HG03095 (cell line): ENCODE results near the gene GLT8D2.
A peak's percentile ranks its signal among the peaks of the same experiment; 100 is the strongest.

ENCODE experiments used
- ATAC-seq: cut with Tn5 transposase; IDR thresholded peaks from one replicate; pipeline ENCODE4 v1.9.1; 2021; ENCODE audit warnings: moderate library complexity; ENCODE audit not compliant: unreplicated experiment

Gene GLT8D2

GRCh38 chr12:104049903-104050356 is at the start of gene GLT8D2:
Gene GLT8D2, minus strand, starts transcription at chr12:104050187. Its CDS starts 30,539 bp downstream, at chr12:104019648.
- ATAC-seq = no peak

GRCh38 chr12:104097954-104098353 is 48.0 kb upstream of the GLT8D2 start:
- ATAC-seq = no peak

GRCh38 chr12:104095289-104095688 is 45.3 kb upstream of the GLT8D2 start:
- ATAC-seq = no peak

GRCh38 chr12:104094284-104094683 is 44.3 kb upstream of the GLT8D2 start:
- ATAC-seq = no peak

GRCh38 chr12:104091136-104091535 is 41.1 kb upstream of the GLT8D2 start:
- ATAC-seq = no peak

- no peak for ATAC-seq
Observed at GRCh38 chr12:104090685-104091084, 40.7 kb upstream of the GLT8D2 start.

- ATAC-seq = peak; percentile 75
Observed at GRCh38 chr12:104083769-104084475, 33.9 kb upstream of the GLT8D2 start.

GRCh38 chr12:104080764-104081163 is 30.8 kb upstream of the GLT8D2 start:
- no peak for ATAC-seq

GRCh38 chr12:104079024-104079423 is 29.0 kb upstream of the GLT8D2 start:
- no peak for ATAC-seq

- ATAC-seq = no peak
Observed at GRCh38 chr12:104073699-104074098, 23.7 kb upstream of the GLT8D2 start.

GRCh38 chr12:104072099-104072498 is 22.1 kb upstream of the GLT8D2 start:
- ATAC-seq = no peak

GRCh38 chr12:104064842-104065427 is 14.9 kb upstream of the GLT8D2 start:
- ATAC-seq = no peak

- ATAC-seq = peak; percentile 91
Observed at GRCh38 chr12:104064031-104064841, 14.2 kb upstream of the GLT8D2 start, which contains the start of gene HCFC2. Gene HCFC2, plus strand, starts transcription at chr12:104064531. Its CDS starts 30 bp downstream, at chr12:104064561.

- peak; percentile 27 for ATAC-seq
Observed at GRCh38 chr12:104063712-104064030, 13.7 kb upstream of the GLT8D2 start.

GRCh38 chr12:104060791-104061190 is 10.8 kb upstream of the GLT8D2 start:
- no peak for ATAC-seq

GRCh38 chr12:104059963-104060362 is 10.0 kb upstream of the GLT8D2 start:
- ATAC-seq = no peak

- no peak for ATAC-seq
Observed at GRCh38 chr12:104058802-104059201, 8.8 kb upstream of the GLT8D2 start.

- ATAC-seq = no peak
Observed at GRCh38 chr12:104057771-104058197, 7.8 kb upstream of the GLT8D2 start.

GRCh38 chr12:104056419-104056972 is 6.5 kb upstream of the GLT8D2 start:
- no peak for ATAC-seq

GRCh38 chr12:104055686-104056388 is 5.8 kb upstream of the GLT8D2 start:
- ATAC-seq = no peak
